GM21619 (cell line): ENCODE measurements around the gene C22orf42.
"Not testable (repeated sequence)": the region's sequence is repeated elsewhere in the genome, so short reads cannot be mapped to it uniquely, and the experiment has no call there.

ENCODE experiments used
- ATAC-seq: cut with Tn5 transposase; IDR thresholded peaks from one replicate; pipeline ENCODE4 v1.9.1; 2021; ENCODE audit not compliant: unreplicated experiment

Gene C22orf42

GRCh38 chr22:32136881-32137280, 22.2 kb downstream of the C22orf42 start:
- not testable (repeated sequence) for ATAC-seq

- ATAC-seq, result not testable (repeated sequence)
Observed at GRCh38 chr22:32135958-32136357, 23.1 kb downstream of the C22orf42 start.

GRCh38 chr22:32134796-32135195, 24.3 kb downstream of the C22orf42 start:
- not testable (repeated sequence) for ATAC-seq

GRCh38 chr22:32132783-32133182, 26.3 kb downstream of the C22orf42 start:
- no peak for ATAC-seq

- ATAC-seq, result no peak
Observed at GRCh38 chr22:32132126-32132525, 27.0 kb downstream of the C22orf42 start.

GRCh38 chr22:32130464-32130863, 28.6 kb downstream of the C22orf42 start:
- ATAC-seq, result no peak

- no peak for ATAC-seq
Observed at GRCh38 chr22:32127904-32128303, 31.2 kb downstream of the C22orf42 start.

- ATAC-seq, result no peak
Observed at GRCh38 chr22:32123657-32124056, 35.4 kb downstream of the C22orf42 start.

GRCh38 chr22:32122899-32123298, 36.2 kb downstream of the C22orf42 start:
- no peak for ATAC-seq

- ATAC-seq, result no peak
Observed at GRCh38 chr22:32120603-32121002, 38.5 kb downstream of the C22orf42 start.

- ATAC-seq, result no peak
Observed at GRCh38 chr22:32119568-32120235, 39.4 kb downstream of the C22orf42 start.

- ATAC-seq, result no peak
Observed at GRCh38 chr22:32112380-32112779, 46.7 kb downstream of the C22orf42 start.

GRCh38 chr22:32106930-32107329, 52.2 kb downstream of the C22orf42 start:
- ATAC-seq, result no peak

GRCh38 chr22:32103658-32104315, 55.3 kb downstream of the C22orf42 start:
- no peak for ATAC-seq

GRCh38 chr22:32100711-32101110, 58.4 kb downstream of the C22orf42 start:
- no peak for ATAC-seq
